H9 (cell line): ENCODE results near the gene MAD1L1. TPM values are rescaled to one million over a fixed set of nuclear protein-coding genes. Genes with fewer than 3 reads are reported as not detected.

Experiments used
- DNase-seq: peaks from one replicate; pipeline ENCODE4 v3.0.0-alpha.2; 2017
- H2AFZ ChIP-seq: one replicate; pipeline ENCODE4 v1.6.1; 2013; ENCODE audit warnings: mild to moderate bottlenecking, low read length, control low read depth, moderate library complexity
- H2AK5ac ChIP-seq: 2 replicates; pipeline ENCODE4 v1.6.1; 2013; ENCODE audit warnings: low read length, control low read depth, mixed read lengths; ENCODE audit not compliant: insufficient read length
- H2BK120ac ChIP-seq: one replicate; pipeline ENCODE4 v1.6.1; 2013; ENCODE audit warnings: low read depth, mild to moderate bottlenecking, low read length, control low read depth, inconsistent platforms; ENCODE audit not compliant: poor library complexity, severe bottlenecking
- H2BK12ac ChIP-seq: 2 replicates; pipeline ENCODE4 v1.6.1; 2013; ENCODE audit warnings: low read length, control low read depth, mixed read lengths, low read depth; ENCODE audit not compliant: insufficient read length
- H2BK15ac ChIP-seq: 2 replicates; pipeline ENCODE4 v1.6.1; 2013; ENCODE audit warnings: low read depth, low read length, control low read depth
- H2BK20ac ChIP-seq: one replicate; pipeline ENCODE4 v1.6.1; 2013; ENCODE audit warnings: low read depth, mild to moderate bottlenecking, low read length, control low read depth, inconsistent platforms; ENCODE audit not compliant: poor library complexity, severe bottlenecking
- H2BK5ac ChIP-seq: 2 replicates; pipeline ENCODE4 v1.6.1; 2013; ENCODE audit warnings: low read length, control low read depth, mixed read lengths; ENCODE audit not compliant: insufficient read length
- H3K14ac ChIP-seq: 2 replicates; pipeline ENCODE4 v1.6.1; 2013; ENCODE audit warnings: low read length, control low read depth; ENCODE audit not compliant: insufficient read depth
- H3K18ac ChIP-seq: 2 replicates; pipeline ENCODE4 v1.6.1; 2013; ENCODE audit warnings: low read depth, mild to moderate bottlenecking, mixed read lengths, low read length, control low read depth; ENCODE audit not compliant: insufficient read length
- H3K23ac ChIP-seq: 2 replicates; pipeline ENCODE4 v1.6.1; 2013; ENCODE audit warnings: low read length, control low read depth, mixed read lengths, low read depth; ENCODE audit not compliant: insufficient read length
- H3K23me2 ChIP-seq: 2 replicates; pipeline ENCODE4 v1.6.1; 2013; ENCODE audit warnings: low read depth, mild to moderate bottlenecking, mixed read lengths, low read length, control low read depth; ENCODE audit not compliant: insufficient read length, poor library complexity, severe bottlenecking
- H3K27ac ChIP-seq: 2 replicates; pipeline ENCODE4 v1.5.1; 2013; ENCODE audit warnings: low read length, control low read depth, mixed read lengths, low read depth; ENCODE audit not compliant: insufficient read length
- H3K27me3 ChIP-seq: 2 replicates; pipeline ENCODE4 v1.6.1; 2013; ENCODE audit warnings: low read length, control low read depth, inconsistent platforms; ENCODE audit not compliant: insufficient read depth
- H3K4ac ChIP-seq: 2 replicates; pipeline ENCODE4 v1.6.1; 2013; ENCODE audit warnings: low read depth, mild to moderate bottlenecking, control low read depth, inconsistent platforms, low read length, moderate library complexity
- H3K4me1 ChIP-seq: 2 replicates; pipeline ENCODE4 v1.6.1; 2013; ENCODE audit warnings: low read length, control low read depth, inconsistent platforms; ENCODE audit not compliant: insufficient read depth
- H3K4me2 ChIP-seq: 2 replicates; pipeline ENCODE4 v1.6.1; 2013; ENCODE audit warnings: low read length, control low read depth, mixed read lengths; ENCODE audit not compliant: insufficient read length, insufficient read depth
- H3K56ac ChIP-seq: 2 replicates; pipeline ENCODE4 v1.6.1; 2013; ENCODE audit warnings: low read depth, mild to moderate bottlenecking, mixed read lengths, low read length, control low read depth; ENCODE audit not compliant: insufficient read length
- H3K79me1 ChIP-seq: 2 replicates; pipeline ENCODE4 v1.6.1; 2013; ENCODE audit warnings: low read depth, mild to moderate bottlenecking, moderate library complexity, low read length, control low read depth, inconsistent platforms; ENCODE audit not compliant: insufficient read depth, poor library complexity, severe bottlenecking
- H3K79me2 ChIP-seq: 2 replicates; pipeline ENCODE4 v1.6.1; 2013; ENCODE audit warnings: low read length, control low read depth, inconsistent platforms; ENCODE audit not compliant: insufficient read depth
- H3K9ac ChIP-seq: 2 replicates; pipeline ENCODE4 v1.6.1; 2013; ENCODE audit warnings: low read length, control low read depth, mixed read lengths; ENCODE audit not compliant: insufficient read length; ENCODE audit errors: extremely low read depth
- H3K9me3 ChIP-seq: one replicate; pipeline ENCODE4 v1.6.1; 2013; ENCODE audit warnings: low read depth, low read length, inconsistent platforms; ENCODE audit not compliant: control insufficient read depth
- H3T11ph ChIP-seq: one replicate; pipeline ENCODE4 v1.6.1; 2013; ENCODE audit warnings: mild to moderate bottlenecking, low read length, control low read depth, inconsistent platforms
- H4K20me1 ChIP-seq: one replicate; pipeline ENCODE4 v1.6.1; 2013; ENCODE audit not compliant: control insufficient read depth, insufficient read length, insufficient read depth
- H4K5ac ChIP-seq: 2 replicates; pipeline ENCODE4 v1.6.1; 2013; ENCODE audit warnings: low read depth, mild to moderate bottlenecking, mixed read lengths, low read length, control low read depth; ENCODE audit not compliant: insufficient read length
- H4K8ac ChIP-seq: replicated peaks from 2 replicates; pipeline ENCODE4 v1.6.1; 2013; ENCODE audit warnings: low read length, control low read depth, mixed read lengths, low read depth; ENCODE audit not compliant: insufficient read length
- H4K91ac ChIP-seq: 2 replicates; pipeline ENCODE4 v1.6.1; 2013; ENCODE audit warnings: low read depth, mild to moderate bottlenecking, moderate library complexity, mixed read lengths, low read length, control low read depth; ENCODE audit not compliant: insufficient read length
- H3K27ac Mint-ChIP-seq, 3 experiments: 2 replicates in 2 of 3; 3 replicates in 1 of 3; pipeline ENCODE4 v1.8.0; 2020 to 2021; ENCODE audit warnings: mixed read lengths in 3 of 3, mild to moderate bottlenecking in 1 of 3, moderate library complexity in 1 of 3
- H3K27me3 Mint-ChIP-seq: 2 replicates; pipeline ENCODE4 v1.8.0; 2021; ENCODE audit warnings: low read depth, mild to moderate bottlenecking, moderate library complexity, mixed read lengths
- H3K36me3 Mint-ChIP-seq, 3 experiments: 2 replicates in 2 of 3; 3 replicates in 1 of 3; pipeline ENCODE4 v1.8.0; 2020 to 2021; ENCODE audit warnings: low read depth in 3 of 3, mixed read lengths in 3 of 3; ENCODE audit not compliant: insufficient read depth in 1 of 3
- H3K4me1 Mint-ChIP-seq, 2 experiments: 2 replicates each; pipeline ENCODE4 v1.8.0; 2020; ENCODE audit warnings: mixed read lengths in 2 of 2
- H3K4me3 Mint-ChIP-seq, 2 experiments: 2 replicates in 1 of 2; 3 replicates in 1 of 2; pipeline ENCODE4 v1.8.0; 2020 to 2021; ENCODE audit warnings: mild to moderate bottlenecking in 2 of 2, mixed read lengths in 2 of 2, moderate library complexity in 1 of 2
- H3K9me3 Mint-ChIP-seq, 2 experiments: 2 replicates in 1 of 2; 3 replicates in 1 of 2; pipeline ENCODE4 v1.8.0; 2020; ENCODE audit warnings: mild to moderate bottlenecking in 2 of 2, mixed read lengths in 2 of 2, moderate library complexity in 1 of 2
- WGBS: extraction: QIAGEN DNeasy Blood & Tissue Kit; methylation state at CpG from one replicate; pipeline ENCODE4 v1.1.7; 2013; ENCODE audit warnings: missing lambda C conversion rate, low lambda C conversion rate, mixed read lengths; ENCODE audit not compliant: insufficient read length; ENCODE audit errors: extremely low coverage; 5-methylcytosine and 5-hydroxymethylcytosine counted together
- total RNA-seq: library from RNA; stranded (reverse); gene quantifications from 2 replicates; pipeline ENCODE4 v1.2.1, GENCODE V29; 2021
- TF ChIP-seq, protein P1 (sequence below): fragments of 200-600 bp; sonication (generic); conservative IDR thresholded peaks from 3 replicates; pipeline ENCODE4 v1.8.0; 2021; ENCODE audit warnings: antibody characterized with exemption, mild to moderate bottlenecking

Gene MAD1L1
- total RNA-seq, 1 experiment from 2014 or later, result 39.0 TPM

DNA sequence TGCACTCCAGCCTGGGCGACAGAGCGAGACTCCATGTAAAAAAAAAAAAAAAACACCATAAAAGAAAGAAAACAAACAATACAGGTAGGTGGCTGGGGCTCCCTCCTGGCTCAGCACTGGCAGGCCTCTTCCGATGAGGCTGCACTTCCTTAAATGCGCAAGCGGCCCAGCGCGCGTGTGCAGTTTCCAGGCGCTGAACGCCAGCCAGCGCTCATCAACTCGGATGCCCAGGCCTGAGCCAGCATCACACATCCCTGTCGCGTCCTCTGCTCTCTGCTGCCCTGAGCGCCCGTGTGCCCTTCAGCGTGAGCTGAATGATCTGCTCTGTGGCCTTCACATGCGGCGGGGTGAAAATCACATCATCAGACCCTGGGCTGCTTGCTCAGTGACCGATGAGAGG lies 41.1 kb upstream of the MAD1L1 start:
- Mint-ChIP-seq H3K4me1 (peaks cover 18 to 20% of the 10 kb centered on the region in 2 experiments), H3K27me3 (no peaks in the 10 kb centered on the region), H3K9me3 (peaks cover 2 to 5% of the 10 kb centered on the region in 2 experiments; a peak in 2 of 5 replicates), H3K27ac (peak overlapping the region in 2 of 3 experiments; percentile 59 to 66; a peak in 3 of 7 replicates), H3K4me3 (no peak overlapping the region), H3K36me3 (peaks cover 10 to 41% (median 29%) of the 10 kb centered on the region in 3 experiments)
- no peaks in the 10 kb centered on the region for H3K79me2 ChIP-seq
- no peak overlapping the region for H2BK20ac ChIP-seq
- no peak overlapping the region for H2AFZ ChIP-seq
- no CpG with 5 or more reads among the region's 20 CpGs for WGBS
- H3K4me2 ChIP-seq, result no peak overlapping the region
- H4K20me1 ChIP-seq, result no peaks in the 10 kb centered on the region
- H4K8ac ChIP-seq, result no peak overlapping the region
- H3K27ac ChIP-seq, result no peak overlapping the region
- no peak overlapping the region for H3K56ac ChIP-seq
- H4K91ac ChIP-seq, result no peak overlapping the region
- H4K5ac ChIP-seq, result no peak overlapping the region
- no peak overlapping the region for H2BK120ac ChIP-seq
- H3K23ac ChIP-seq, result no peak overlapping the region
- no peak overlapping the region for H3T11ph ChIP-seq
- no peak overlapping the region for H2AK5ac ChIP-seq
- H2BK15ac ChIP-seq, result no peak overlapping the region
- H3K4me1 ChIP-seq, result peaks cover 2% of the 10 kb centered on the region; the same call in 1 of the 2 replicates
- H3K79me1 ChIP-seq, result no peaks in the 10 kb centered on the region
- H3K27me3 ChIP-seq, result no peaks in the 10 kb centered on the region
- H3K4ac ChIP-seq, result no peak overlapping the region
- H2BK5ac ChIP-seq, result no peak overlapping the region
- H3K14ac ChIP-seq, result no peak overlapping the region
- H3K18ac ChIP-seq, result no peak overlapping the region
- no peak overlapping the region for H3K9ac ChIP-seq
- TF ChIP-seq, protein P1, sequence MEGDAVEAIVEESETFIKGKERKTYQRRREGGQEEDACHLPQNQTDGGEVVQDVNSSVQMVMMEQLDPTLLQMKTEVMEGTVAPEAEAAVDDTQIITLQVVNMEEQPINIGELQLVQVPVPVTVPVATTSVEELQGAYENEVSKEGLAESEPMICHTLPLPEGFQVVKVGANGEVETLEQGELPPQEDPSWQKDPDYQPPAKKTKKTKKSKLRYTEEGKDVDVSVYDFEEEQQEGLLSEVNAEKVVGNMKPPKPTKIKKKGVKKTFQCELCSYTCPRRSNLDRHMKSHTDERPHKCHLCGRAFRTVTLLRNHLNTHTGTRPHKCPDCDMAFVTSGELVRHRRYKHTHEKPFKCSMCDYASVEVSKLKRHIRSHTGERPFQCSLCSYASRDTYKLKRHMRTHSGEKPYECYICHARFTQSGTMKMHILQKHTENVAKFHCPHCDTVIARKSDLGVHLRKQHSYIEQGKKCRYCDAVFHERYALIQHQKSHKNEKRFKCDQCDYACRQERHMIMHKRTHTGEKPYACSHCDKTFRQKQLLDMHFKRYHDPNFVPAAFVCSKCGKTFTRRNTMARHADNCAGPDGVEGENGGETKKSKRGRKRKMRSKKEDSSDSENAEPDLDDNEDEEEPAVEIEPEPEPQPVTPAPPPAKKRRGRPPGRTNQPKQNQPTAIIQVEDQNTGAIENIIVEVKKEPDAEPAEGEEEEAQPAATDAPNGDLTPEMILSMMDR, result no peak
- no peaks in the 10 kb centered on the region for H3K23me2 ChIP-seq
- H3K9me3 ChIP-seq, result no peaks in the 10 kb centered on the region
- H2BK12ac ChIP-seq, result no peak overlapping the region
- no peak for DNase-seq
